SH-SY5Y (cell line): Measurements from ENCODE around the gene PNPLA3.

Experiments
- GATA2 ChIP-seq: IDR thresholded peaks from 2 replicates; pipeline ENCODE4 v1.6.1; 2011; ENCODE audit warnings: mild to moderate bottlenecking, low read depth, low read length
- GATA3 ChIP-seq: IDR thresholded peaks from 2 replicates; pipeline ENCODE4 v1.6.1; 2011; ENCODE audit warnings: low read depth, mild to moderate bottlenecking, low read length, moderate library complexity

Gene PNPLA3

GRCh38 chr22:43895986-43896645, 27.5 kb upstream of the PNPLA3 start:
- TF ChIP-seq GATA2 (no peak), GATA3 (no peak)

GRCh38 chr22:43897751-43898261, 25.8 kb upstream of the PNPLA3 start:
- TF ChIP-seq GATA2 (no peak), GATA3 (no peak)

GRCh38 chr22:43900206-43900605, 23.4 kb upstream of the PNPLA3 start:
- no peak for TF ChIP-seq GATA3
- TF ChIP-seq GATA2 = no peak

- TF ChIP-seq GATA3 (no peak), GATA2 (no peak)
Observed at GRCh38 chr22:43901976-43902643, 21.5 kb upstream of the PNPLA3 start.

- TF ChIP-seq GATA2 (no peak), GATA3 (no peak)
Observed at GRCh38 chr22:43905681-43906080, 17.9 kb upstream of the PNPLA3 start.

- no peak for TF ChIP-seq GATA2
Observed at GRCh38 chr22:43909708-43910107, 13.9 kb upstream of the PNPLA3 start.

GRCh38 chr22:43910178-43910695, 13.4 kb upstream of the PNPLA3 start:
- no peak for TF ChIP-seq GATA3

- TF ChIP-seq GATA3 = no peak
- no peak for TF ChIP-seq GATA2
Observed at GRCh38 chr22:43911351-43911750, 12.3 kb upstream of the PNPLA3 start.

- TF ChIP-seq GATA3 = no peak
- TF ChIP-seq GATA2 = no peak
Observed at GRCh38 chr22:43917521-43917920, 6.1 kb upstream of the PNPLA3 start.

GRCh38 chr22:43919106-43919973, 4.3 kb upstream of the PNPLA3 start:
- TF ChIP-seq GATA2 = no peak
- TF ChIP-seq GATA3 = no peak

GRCh38 chr22:43921370-43921769, 2.2 kb upstream of the PNPLA3 start:
- TF ChIP-seq GATA3 = no peak
- TF ChIP-seq GATA2 = no peak

- TF ChIP-seq GATA2 (no peak), GATA3 (no peak)
Observed at GRCh38 chr22:43922123-43922522, 1.5 kb upstream of the PNPLA3 start.

- TF ChIP-seq GATA2 = no peak
- no peak for TF ChIP-seq GATA3
Observed at GRCh38 chr22:43923191-43923590, 414 bp upstream of the PNPLA3 start.

- TF ChIP-seq GATA3 = no peak
- no peak for TF ChIP-seq GATA2
Observed at GRCh38 chr22:43924877-43925276, 1.3 kb downstream of the PNPLA3 start.
